ENCODE data around the gene DCUN1D2. TPM values are rescaled to one million over a fixed set of nuclear protein-coding genes. Genes with fewer than 3 reads are reported as not detected.
"Not testable (repeated sequence)": the region's sequence is repeated elsewhere in the genome, so short reads cannot be mapped to it uniquely, and the experiment has no call there.

DCUN1D2 gene
- total and polyA plus RNA-seq, 3 experiments from 2014 or later = 8.8 to 16.8 (median 16.2) TPM

DNA sequence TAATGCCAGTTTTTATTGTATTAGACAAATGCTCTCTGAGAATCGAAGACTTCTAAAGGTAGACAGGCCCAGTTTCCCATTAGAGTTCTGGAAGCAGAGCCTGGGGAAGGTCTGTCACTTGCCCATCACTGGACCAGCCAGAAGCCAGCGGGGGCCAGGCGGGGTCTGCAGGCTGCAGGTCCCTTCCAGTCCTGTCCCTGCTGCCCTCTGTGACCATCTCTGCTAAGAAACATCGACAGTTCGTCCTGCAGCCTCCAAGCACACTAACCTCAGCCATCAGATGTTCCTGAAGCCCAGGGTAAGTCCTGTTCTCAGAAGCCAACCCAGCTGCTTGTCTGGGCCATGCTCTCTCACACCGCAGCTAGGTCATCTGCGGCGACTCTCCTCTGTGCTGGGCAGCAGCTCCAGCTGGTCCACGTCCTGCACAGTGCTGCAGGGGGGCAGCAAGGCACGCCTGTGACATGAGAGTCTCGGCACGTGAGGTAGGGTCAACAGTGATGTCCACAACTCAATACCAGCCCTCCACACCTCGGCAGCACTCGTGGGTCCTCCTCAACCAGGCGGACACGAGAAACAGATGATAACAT is 34.3 kb downstream of the DCUN1D2 start:
- Mint-ChIP-seq H3K27me3 (no peaks in the 10 kb centered on the region), H3K9me3 (no peaks in the 10 kb centered on the region), H3K36me3 (peaks cover 4 to 73% (median 10%) of the 10 kb centered on the region in 3 donors), H3K4me3 (no peak overlapping the region), H3K4me1 (no peaks in the 10 kb centered on the region), H3K27ac (no peak overlapping the region)
- DNase-seq = no peak
- CTCF ChIA-PET = no interaction called here
- Histone ChIP-seq H3K4me3 (ENCODE audit: low read length) (no peak overlapping the region), H3K27me3 (ENCODE audit: insufficient read depth, low read length, poor library complexity, severe bottlenecking) (no peaks in the 10 kb centered on the region), H3K4me1 (ENCODE audit: insufficient read depth, low read length) (no peaks in the 10 kb centered on the region), H3K36me3 (ENCODE audit: insufficient read depth, low read length) (peaks cover 12% of the 10 kb centered on the region), H3K9me3 (ENCODE audit: low read length) (no peaks in the 10 kb centered on the region), H3K27ac (ENCODE audit: low read depth, low read length) (no peak overlapping the region)
- POLR2A ChIA-PET = no interaction called here

DNA sequence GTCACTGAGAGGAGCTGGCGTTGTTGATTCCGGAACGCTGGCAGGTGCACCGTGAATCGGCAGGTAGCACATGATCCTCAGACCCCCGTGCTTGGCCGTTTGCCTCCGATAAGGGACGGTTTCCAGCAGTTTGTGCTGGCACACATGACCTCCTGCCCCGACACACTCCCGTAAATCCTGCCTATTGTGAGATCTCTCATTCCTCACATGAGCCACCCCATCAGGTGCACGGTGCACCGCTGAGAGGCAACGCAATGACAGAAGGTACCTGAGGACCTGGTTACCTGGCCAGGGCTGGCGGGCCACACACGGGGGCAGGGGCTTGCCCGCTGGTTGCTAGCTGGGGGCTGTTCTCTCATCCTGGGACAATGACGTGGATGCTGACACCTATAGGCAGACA is 35.1 kb downstream of the DCUN1D2 start:
- peaks cover 4 to 66% (median 10%) of the 10 kb centered on the region in 3 donors for H3K36me3 Mint-ChIP-seq
- H3K36me3 ChIP-seq (ENCODE audit: insufficient read depth, low read length) = peaks cover 6% of the 10 kb centered on the region
- POLR2A ChIA-PET = no interaction called here

DNA sequence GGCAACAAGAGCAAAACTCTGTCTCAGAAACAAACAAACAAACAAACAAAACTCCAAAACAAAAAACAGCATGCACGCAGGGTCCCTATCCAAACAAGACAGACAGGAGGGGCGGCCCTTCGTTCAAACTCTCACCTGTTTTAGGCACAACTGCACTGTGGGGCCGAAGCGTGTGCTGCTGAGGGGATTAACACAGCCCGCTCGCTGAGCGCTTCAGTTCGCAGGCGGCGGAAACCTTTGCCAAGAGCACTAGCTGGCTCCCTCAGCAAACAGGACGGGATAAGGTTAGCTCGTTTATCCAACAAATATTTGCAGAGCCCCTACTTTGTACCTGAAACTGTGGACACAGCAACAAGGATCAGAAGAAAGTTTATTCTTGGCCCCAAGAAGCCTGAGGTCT is 35.6 kb downstream of the DCUN1D2 start:
- Histone ChIP-seq H3K27me3 (ENCODE audit: insufficient read depth, low read length, poor library complexity, severe bottlenecking) (no peaks in the 10 kb centered on the region), H3K27ac (ENCODE audit: low read depth, low read length) (no peak overlapping the region), H3K9me3 (ENCODE audit: low read length) (no peaks in the 10 kb centered on the region), H3K4me1 (ENCODE audit: insufficient read depth, low read length) (no peaks in the 10 kb centered on the region), H3K36me3 (ENCODE audit: insufficient read depth, low read length) (peaks cover 3% of the 10 kb centered on the region), H3K4me3 (ENCODE audit: low read length) (no peak overlapping the region)
- Mint-ChIP-seq H3K4me1 (no peaks in the 10 kb centered on the region), H3K36me3 (peaks cover 4 to 62% (median 9%) of the 10 kb centered on the region in 3 donors), H3K27ac (peak overlapping the region in 1 of 8 donors; percentile 33), H3K9me3 (no peaks in the 10 kb centered on the region), H3K27me3 (peaks cover 0 to 2% of the 10 kb centered on the region in 2 donors), H3K4me3 (no peak overlapping the region)
- DNase-seq = no peak
- POLR2A ChIA-PET = no interaction called here
- CTCF ChIA-PET = no interaction called here

More for the DNA sequence above, 35.1 kb downstream of the DCUN1D2 start:
- Mint-ChIP-seq H3K4me1 (no peaks in the 10 kb centered on the region), H3K4me3 (no peak overlapping the region), H3K9me3 (no peaks in the 10 kb centered on the region), H3K27ac (no peak overlapping the region), H3K27me3 (peaks cover 0 to 2% of the 10 kb centered on the region in 2 donors)
- CTCF ChIA-PET = no interaction called here
- Histone ChIP-seq H3K27ac (ENCODE audit: low read depth, low read length) (no peak overlapping the region), H3K9me3 (ENCODE audit: low read length) (no peaks in the 10 kb centered on the region), H3K4me3 (ENCODE audit: low read length) (no peak overlapping the region), H3K4me1 (ENCODE audit: insufficient read depth, low read length) (no peaks in the 10 kb centered on the region), H3K27me3 (ENCODE audit: insufficient read depth, low read length, poor library complexity, severe bottlenecking) (no peaks in the 10 kb centered on the region)
- no peak for DNase-seq

DNA sequence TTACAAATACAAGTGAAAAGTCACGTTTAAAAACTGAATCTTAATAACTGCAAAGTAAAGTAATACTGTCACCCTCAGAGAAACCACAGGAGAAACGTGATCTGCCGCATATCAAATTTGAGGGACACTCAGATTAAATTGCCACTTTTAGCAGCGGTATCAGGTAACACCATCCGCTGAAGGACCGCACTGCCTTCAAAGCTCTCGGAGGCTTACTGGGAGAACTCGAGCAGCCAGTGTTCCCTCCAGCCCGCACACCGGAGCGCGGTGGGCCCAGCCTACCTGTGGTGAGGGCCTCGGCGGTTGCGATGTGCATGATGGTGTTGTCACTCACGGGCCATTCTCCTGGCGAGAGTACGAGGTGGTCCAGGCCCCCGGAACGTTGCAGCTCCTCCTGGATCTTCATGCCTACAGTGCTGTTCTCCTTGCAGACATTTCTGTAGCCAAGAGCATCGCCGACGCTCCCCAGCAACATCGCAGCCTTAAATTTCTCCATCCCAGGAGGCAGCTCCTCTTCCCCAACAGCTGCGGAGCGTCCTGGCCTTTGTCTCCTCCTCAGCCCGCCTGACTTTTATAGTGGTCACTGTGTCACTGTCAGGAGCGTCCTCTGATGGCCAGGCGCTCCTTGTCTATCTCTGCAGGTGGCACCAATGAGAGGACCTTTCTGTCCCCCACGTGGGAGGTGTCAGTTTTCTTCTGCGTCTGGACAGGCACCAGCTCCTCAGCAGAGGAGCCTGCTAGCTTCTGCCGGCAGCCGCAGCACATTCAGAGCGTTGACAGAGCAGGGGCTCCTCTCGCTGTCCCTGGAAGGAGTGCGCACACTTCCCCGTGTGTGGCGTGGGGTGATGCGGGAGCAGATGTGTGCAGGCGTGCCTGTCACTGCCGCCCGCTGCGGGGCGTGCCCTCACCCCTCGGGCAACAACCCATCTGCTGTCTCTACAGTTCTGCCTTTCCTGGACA is 37.3 kb downstream of the DCUN1D2 start, which contains the start of gene ADPRHL1:
ADPRHL1 (minus strand) TSS at position 547 of the 960 bp plus-strand sequence; CDS start at position 496, 51 bp downstream.
- H3K36me3 Mint-ChIP-seq = peaks cover 4 to 44% (median 4%) of the 10 kb centered on the region in 3 donors
- H3K27ac ChIP-seq (ENCODE audit: low read depth, low read length) = no peak within 1 kb of the TSS
- no peaks in the 10 kb centered on the region for H3K4me1 ChIP-seq (ENCODE audit: insufficient read depth, low read length)
- no peaks in the 10 kb centered on the region for H3K36me3 ChIP-seq (ENCODE audit: insufficient read depth, low read length)
- peaks cover 0 to 2% of the 10 kb centered on the region in 2 donors for H3K27me3 Mint-ChIP-seq
- no peak within 1 kb of the TSS for H3K4me3 ChIP-seq (ENCODE audit: low read length)
- no peak for DNase-seq
- H3K4me1 Mint-ChIP-seq = peaks cover 0 to 5% (median 3%) of the 10 kb centered on the region in 3 donors
- no peak within 1 kb of the TSS for H3K4me3 Mint-ChIP-seq
- CTCF ChIA-PET = no interaction called here
- no peaks in the 10 kb centered on the region for H3K9me3 Mint-ChIP-seq
- H3K27me3 ChIP-seq (ENCODE audit: insufficient read depth, low read length, poor library complexity, severe bottlenecking) = no peaks in the 10 kb centered on the region
- peak within 1 kb of the TSS in 2 of 8 donors; percentile 3 to 32 for H3K27ac Mint-ChIP-seq
- H3K9me3 ChIP-seq (ENCODE audit: low read length) = no peaks in the 10 kb centered on the region
- POLR2A ChIA-PET = no interaction called here

DNA sequence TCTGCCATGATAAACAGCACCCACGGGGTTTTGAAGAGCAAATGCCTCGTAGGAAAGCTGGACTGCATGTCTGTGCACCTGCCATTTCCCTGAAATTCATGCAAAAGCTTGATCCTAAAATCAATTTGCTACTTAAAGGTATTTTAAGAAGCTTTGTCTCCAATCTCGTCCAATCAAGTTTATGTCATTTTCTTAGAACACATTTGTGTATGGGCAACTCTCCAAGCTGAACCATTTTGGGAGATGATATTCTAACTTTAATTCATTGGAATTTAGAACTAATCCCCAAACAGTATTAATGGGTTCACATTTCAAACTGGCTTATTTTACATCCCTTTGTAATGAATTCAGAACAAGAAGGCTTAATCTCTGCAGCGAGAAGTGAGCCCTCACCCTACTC is 38.0 kb downstream of the DCUN1D2 start:
- H3K27ac ChIP-seq (ENCODE audit: low read depth, low read length) = no peak overlapping the region
- no peak overlapping the region for H3K4me3 ChIP-seq (ENCODE audit: low read length)
- H3K4me1 ChIP-seq (ENCODE audit: insufficient read depth, low read length) = no peaks in the 10 kb centered on the region
- H3K27me3 ChIP-seq (ENCODE audit: insufficient read depth, low read length, poor library complexity, severe bottlenecking) = no peaks in the 10 kb centered on the region
- peaks cover 4 to 37% (median 4%) of the 10 kb centered on the region in 3 donors for H3K36me3 Mint-ChIP-seq
- no peaks in the 10 kb centered on the region for H3K36me3 ChIP-seq (ENCODE audit: insufficient read depth, low read length)
- H3K4me3 Mint-ChIP-seq = no peak overlapping the region
- no peak overlapping the region for H3K27ac Mint-ChIP-seq
- H3K9me3 ChIP-seq (ENCODE audit: low read length) = no peaks in the 10 kb centered on the region
- no peaks in the 10 kb centered on the region for H3K9me3 Mint-ChIP-seq
- H3K27me3 Mint-ChIP-seq = peaks cover 0 to 2% of the 10 kb centered on the region in 2 donors
- ChIA-PET POLR2A (no interaction called here), CTCF (no interaction called here)
- peaks cover 0 to 5% (median 3%) of the 10 kb centered on the region in 3 donors for H3K4me1 Mint-ChIP-seq
- no peak for DNase-seq

DNA sequence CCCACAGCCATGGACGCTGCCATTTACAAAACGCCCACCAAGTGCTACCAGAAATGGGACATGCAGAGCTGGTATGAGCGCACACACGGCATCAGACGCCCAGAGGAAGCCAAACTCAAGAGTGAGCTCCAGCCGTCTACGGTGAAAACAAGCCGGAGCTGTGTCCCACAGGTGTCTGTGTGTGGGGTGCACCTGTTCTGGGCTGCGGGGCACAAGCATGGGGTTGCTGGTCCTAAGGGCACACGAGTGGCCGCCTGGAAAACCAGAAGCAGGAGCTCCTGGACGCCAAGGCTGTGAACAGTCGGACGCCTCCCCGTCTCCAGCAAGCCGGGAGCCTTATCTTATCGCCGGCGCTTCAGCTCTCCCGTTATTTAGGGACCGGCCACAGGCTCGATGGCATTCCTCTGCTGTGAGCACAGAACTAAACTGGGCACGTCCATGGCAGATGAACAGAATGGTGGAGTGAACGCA is 38.5 kb downstream of the DCUN1D2 start:
- CTCF ChIA-PET = no interaction called here
- Histone ChIP-seq H3K27ac (ENCODE audit: low read depth, low read length) (no peak overlapping the region), H3K36me3 (ENCODE audit: insufficient read depth, low read length) (no peaks in the 10 kb centered on the region), H3K4me3 (ENCODE audit: low read length) (no peak overlapping the region), H3K27me3 (ENCODE audit: insufficient read depth, low read length, poor library complexity, severe bottlenecking) (no peaks in the 10 kb centered on the region), H3K4me1 (ENCODE audit: insufficient read depth, low read length) (no peaks in the 10 kb centered on the region), H3K9me3 (ENCODE audit: low read length) (no peaks in the 10 kb centered on the region)
- Mint-ChIP-seq H3K9me3 (no peaks in the 10 kb centered on the region), H3K4me3 (no peak overlapping the region), H3K4me1 (peaks cover 0 to 5% (median 3%) of the 10 kb centered on the region in 3 donors), H3K27ac (no peak overlapping the region), H3K36me3 (peaks cover 4 to 33% (median 4%) of the 10 kb centered on the region in 3 donors), H3K27me3 (peaks cover 0 to 2% of the 10 kb centered on the region in 2 donors)
- no peak for DNase-seq
- POLR2A ChIA-PET = no interaction called here

DNA sequence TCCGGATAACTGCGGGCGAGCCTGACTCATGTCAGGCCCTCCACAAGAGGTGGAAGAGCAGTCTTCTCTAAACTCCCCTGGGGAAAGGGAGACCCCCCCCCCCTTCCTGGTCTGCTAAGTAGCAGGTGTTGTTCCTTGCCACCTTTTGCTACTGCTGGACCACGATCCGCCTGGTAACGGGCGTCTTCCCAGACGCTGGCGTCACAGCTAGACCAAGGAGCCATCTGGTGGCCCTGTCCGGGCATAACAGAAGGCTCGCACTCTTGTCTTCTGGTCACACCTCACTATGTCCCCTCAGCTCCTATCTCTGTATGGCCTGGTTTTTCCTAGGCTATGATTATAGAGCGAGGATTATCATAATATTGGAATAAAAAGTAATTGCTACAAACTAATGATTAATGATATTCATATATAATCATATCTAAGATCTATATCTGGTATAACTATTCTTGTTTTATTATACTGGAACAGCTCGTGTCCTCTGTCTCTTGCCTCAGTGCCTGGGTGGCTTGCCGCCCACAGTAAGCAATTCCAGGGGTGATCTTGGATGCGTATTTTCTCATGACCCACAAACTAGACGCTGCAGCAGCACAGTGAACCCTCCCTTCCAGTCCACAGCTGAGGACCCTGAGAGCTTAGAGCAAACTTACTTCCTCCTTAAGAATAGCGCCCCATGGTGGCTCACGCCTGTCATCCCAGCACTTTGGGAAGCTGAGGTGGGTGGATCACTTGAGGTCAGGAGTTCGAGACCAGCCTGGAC is 39.5 kb downstream of the DCUN1D2 start:
- H3K4me3 ChIP-seq (ENCODE audit: low read length); H3K9me3 Mint-ChIP-seq; H3K27me3 ChIP-seq (ENCODE audit: insufficient read depth, low read length, poor library complexity, severe bottlenecking); H3K36me3 ChIP-seq (ENCODE audit: insufficient read depth, low read length); H3K27me3 Mint-ChIP-seq; H3K9me3 ChIP-seq (ENCODE audit: low read length); H3K4me3 Mint-ChIP-seq; H3K27ac ChIP-seq (ENCODE audit: low read depth, low read length); POLR2A ChIA-PET; H3K4me1 ChIP-seq (ENCODE audit: insufficient read depth, low read length); CTCF ChIA-PET; DNase-seq: not testable (repeated sequence)
- H3K36me3 Mint-ChIP-seq = peaks cover 4 to 26% (median 4%) of the 10 kb centered on the region in 3 donors
- H3K27ac Mint-ChIP-seq = peak overlapping the region in 1 of 8 donors; percentile 19
- peaks cover 0 to 10% (median 3%) of the 10 kb centered on the region in 3 donors for H3K4me1 Mint-ChIP-seq
